Smooth muscle cell (in vitro differentiated cells): ENCODE data around the gene PRR16. TPM values are rescaled to one million over a fixed set of nuclear protein-coding genes. Genes with fewer than 3 reads are reported as not detected.
A peak's percentile ranks its signal among the peaks of the same experiment; 100 is the strongest.

Source experiments
- DNase-seq: peaks from one replicate; lab custom pipeline; 2025; ENCODE audit not compliant: unreplicated experiment; lab: John Stamatoyannopoulos, UW
- H2AFZ ChIP-seq: fragments of 200-600 bp; sonication (generic); 2 replicates; pipeline ENCODE4 v1.6.0; 2016; ENCODE audit warnings: antibody characterized with exemption, low read depth, mild to moderate bottlenecking
- H3F3A ChIP-seq: fragments of 200-600 bp; sonication (generic); 2 replicates; pipeline ENCODE4 v1.6.0; 2017; ENCODE audit warnings: antibody characterized with exemption, low read depth
- H3K27ac ChIP-seq: fragments of 200-600 bp; sonication (generic); 2 replicates; pipeline ENCODE4 v1.5.1; 2016; ENCODE audit warnings: low read depth, mild to moderate bottlenecking
- H3K27me3 ChIP-seq: fragments of 200-600 bp; sonication (generic); 2 replicates; pipeline ENCODE4 v1.6.1; 2016; ENCODE audit warnings: low read depth, mild to moderate bottlenecking
- H3K36me3 ChIP-seq: fragments of 200-600 bp; sonication (generic); 2 replicates; pipeline ENCODE4 v1.5.1; 2016; ENCODE audit warnings: low read depth
- H3K4me1 ChIP-seq: fragments of 200-600 bp; sonication (generic); 2 replicates; pipeline ENCODE4 v1.5.1; 2016; ENCODE audit warnings: low read depth
- H3K4me2 ChIP-seq: fragments of 200-600 bp; sonication (generic); 2 replicates; pipeline ENCODE4 v1.6.0; 2016; ENCODE audit warnings: mild to moderate bottlenecking
- H3K4me3 ChIP-seq: fragments of 200-600 bp; sonication (generic); 2 replicates; pipeline ENCODE4 v1.5.1; 2016; ENCODE audit warnings: mild to moderate bottlenecking
- H3K79me2 ChIP-seq: fragments of 200-600 bp; sonication (generic); 2 replicates; pipeline ENCODE4 v1.6.0; 2016; ENCODE audit warnings: low read depth, mild to moderate bottlenecking
- H3K9ac ChIP-seq: fragments of 200-600 bp; sonication (generic); 2 replicates; pipeline ENCODE4 v1.6.0; 2016; ENCODE audit warnings: low read depth
- H3K9me3 ChIP-seq: fragments of 200-600 bp; sonication (generic); replicated peaks from 2 replicates; pipeline ENCODE4 v1.5.1; 2016; ENCODE audit warnings: low read depth
- H4K20me1 ChIP-seq: fragments of 200-600 bp; sonication (generic); 2 replicates; pipeline ENCODE4 v1.6.0; 2016; ENCODE audit warnings: low read depth
- CTCF ChIP-seq: fragments of 200-600 bp; sonication (generic); IDR thresholded peaks from 2 replicates; pipeline ENCODE4 v1.5.1; 2017; ENCODE audit warnings: borderline replicate concordance, mild to moderate bottlenecking, antibody characterized with exemption; ENCODE audit not compliant: insufficient read depth, poor library complexity, severe bottlenecking
- WGBS: methylation state at CpG from one replicate; pipeline ENCODE4 v1.1.7; 2016; ENCODE audit warnings: low lambda C conversion rate; 5-methylcytosine and 5-hydroxymethylcytosine counted together
- polyA plus RNA-seq: library from polyadenylated mRNA; unstranded; fragments of >200 nt; fragmentation: Nextera tagmentation; extraction: Ambion mirVana; gene quantifications from 2 replicates; pipeline ENCODE4 v1.2.1, GENCODE V29; 2016
- total RNA-seq: library from RNA; depleted of rRNA; stranded (reverse); fragments of >200 nt; gene quantifications from 2 replicates; pipeline ENCODE4 v1.2.3, GENCODE V29; 2014

Gene PRR16
- total and polyA plus RNA-seq, 2 experiments from 2014 or later: 6.7 to 13.2 TPM

DNA sequence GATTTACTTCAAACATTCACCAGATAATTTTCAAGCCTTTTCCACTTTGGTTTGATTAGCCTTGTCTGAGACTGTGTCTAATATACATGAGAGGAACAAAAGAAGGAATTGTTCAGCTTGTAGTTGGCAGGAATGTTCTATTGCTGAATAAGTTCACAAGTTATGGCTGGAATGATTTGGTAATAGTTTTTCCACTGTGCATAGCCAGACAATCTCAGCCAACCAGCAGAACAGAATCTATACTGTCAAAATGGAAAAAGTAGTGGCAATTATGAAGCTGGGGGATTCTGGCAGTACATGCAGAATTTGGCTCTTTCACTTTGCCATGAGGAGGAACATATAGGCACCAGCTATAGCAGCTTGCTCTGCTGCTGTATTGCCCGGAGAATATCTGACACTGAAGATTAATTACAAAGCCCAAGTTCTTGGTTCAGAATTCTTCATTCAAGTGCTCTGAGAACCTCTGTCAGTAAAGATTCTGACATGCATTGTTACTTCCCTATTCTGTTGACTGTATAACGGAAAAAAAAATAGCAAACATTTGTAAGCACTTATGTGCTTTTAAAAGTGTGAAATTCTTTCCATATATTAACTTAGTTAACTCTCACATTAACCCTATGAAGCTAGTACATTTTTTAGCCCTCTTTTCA is 150.6 kb downstream of the PRR16 start:
- Histone ChIP-seq H3K27me3 (no peaks in the 10 kb centered on the region), H3F3A (peaks cover 4% of the 10 kb centered on the region), H4K20me1 (no peaks in the 10 kb centered on the region), H2AFZ (peak overlapping the region; percentile 8), H3K4me2 (peak overlapping the region; percentile 23), H3K4me3 (no peak overlapping the region), H3K36me3 (no peaks in the 10 kb centered on the region), H3K9ac (no peak overlapping the region), H3K4me1 (peaks cover 5% of the 10 kb centered on the region), H3K27ac (peak overlapping the region; percentile 50), H3K79me2 (peaks cover 4% of the 10 kb centered on the region), H3K9me3 (no peaks in the 10 kb centered on the region)
- WGBS: 59% methylated on average over 2 of the region's 2 CpGs
- no peak for DNase-seq
- no peak for TF ChIP-seq CTCF

DNA sequence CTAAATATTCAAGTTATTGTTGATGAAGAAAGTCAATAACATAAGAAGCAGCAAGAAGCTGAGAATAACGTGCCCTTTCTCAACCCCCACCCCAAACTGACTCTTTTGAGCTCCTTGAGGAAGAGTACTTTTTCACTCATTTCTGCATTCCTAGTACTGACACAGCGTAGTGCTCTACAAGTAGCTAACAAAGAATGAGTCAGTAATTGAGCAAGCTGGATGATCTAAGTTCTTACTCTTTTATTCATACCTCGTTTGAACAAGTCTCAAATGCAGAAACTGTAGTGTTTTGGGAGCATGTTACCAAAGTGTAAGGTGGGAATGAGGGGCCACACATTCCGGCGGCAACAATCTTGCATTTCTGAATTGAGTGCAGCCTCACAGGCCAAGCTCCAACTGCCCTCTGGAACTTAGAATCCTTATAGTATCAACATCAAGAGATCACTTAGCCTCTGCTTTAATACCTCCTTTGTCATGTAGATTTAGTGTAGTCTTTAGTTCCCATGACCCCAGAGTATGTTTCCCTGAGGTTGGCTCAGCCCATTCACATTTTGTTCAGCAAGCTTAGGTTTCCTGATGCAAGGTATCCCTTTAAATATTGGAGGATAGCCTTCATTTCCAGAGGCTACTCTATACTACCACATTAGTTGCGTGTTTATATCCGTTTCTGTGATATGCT is 152.0 kb downstream of the PRR16 start:
- 53% methylated on average over 7 of the region's 7 CpGs for WGBS
- no peaks in the 10 kb centered on the region for H3K9me3 ChIP-seq
- no peak for TF ChIP-seq CTCF
- peak overlapping the region; percentile 59 for H3K4me2 ChIP-seq
- H3K36me3 ChIP-seq: no peaks in the 10 kb centered on the region
- H3K4me1 ChIP-seq: peaks cover 5% of the 10 kb centered on the region
- no peak for DNase-seq
- no peak overlapping the region for H3K4me3 ChIP-seq
- peak overlapping the region; percentile 40 for H3K27ac ChIP-seq
- no peak overlapping the region for H3K9ac ChIP-seq
- no peaks in the 10 kb centered on the region for H3K27me3 ChIP-seq
- H4K20me1 ChIP-seq: no peaks in the 10 kb centered on the region
- peaks cover 4% of the 10 kb centered on the region for H3F3A ChIP-seq
- H3K79me2 ChIP-seq: peaks cover 4% of the 10 kb centered on the region
- peak overlapping the region; percentile 56 for H2AFZ ChIP-seq

- Histone ChIP-seq H3K79me2 (peaks cover 4% of the 10 kb centered on the region), H3K4me1 (peaks cover 2% of the 10 kb centered on the region), H2AFZ (no peak overlapping the region), H3K4me2 (no peak overlapping the region), H3K9ac (no peak overlapping the region), H3K9me3 (no peaks in the 10 kb centered on the region), H4K20me1 (no peaks in the 10 kb centered on the region), H3K4me3 (no peak overlapping the region), H3K27me3 (no peaks in the 10 kb centered on the region), H3F3A (no peaks in the 10 kb centered on the region), H3K36me3 (no peaks in the 10 kb centered on the region), H3K27ac (no peak overlapping the region)
- WGBS: 74% methylated on average over 2 of the region's 2 CpGs
- no peak for DNase-seq
- TF ChIP-seq CTCF: no peak
These were observed 157.2 kb downstream of the PRR16 start for GRCh38 chr5:120621339-120621738.

- no peak overlapping the region for H3K9ac ChIP-seq
These were observed 160.0 kb downstream of the PRR16 start for GRCh38 chr5:120624021-120624563.

More at GRCh38 chr5:120624021-120624563, 160.0 kb downstream of the PRR16 start:
- Histone ChIP-seq H3K36me3 (no peaks in the 10 kb centered on the region), H3K79me2 (no peaks in the 10 kb centered on the region), H3K27me3 (no peaks in the 10 kb centered on the region), H3K4me2 (peak overlapping the region; percentile 65), H3F3A (no peaks in the 10 kb centered on the region), H2AFZ (no peak overlapping the region), H3K4me1 (peaks cover 8% of the 10 kb centered on the region), H3K4me3 (peak overlapping the region; percentile 5), H4K20me1 (no peaks in the 10 kb centered on the region), H3K9me3 (no peaks in the 10 kb centered on the region), H3K27ac (peak overlapping the region; percentile 7)
- DNase-seq: no peak
- 55% methylated on average over 1 of the region's 1 CpG for WGBS
- TF ChIP-seq CTCF: no peak
